ENCODE results near the gene CSTF3.

GRCh38 chr11:33197915-33198727 is 36.8 kb upstream of the CSTF3 start:
- TF ChIP-seq CTCF (conservative IDR thresholded peaks at IDR 0.05; ENCODE audit: low read depth, low read length) (no peak), POLR2A (IDR thresholded peaks at IDR 0.05; ENCODE audit: low read depth, low read length) (no peak), USF2 (IDR thresholded peaks at IDR 0.05; ENCODE audit: low read depth, low read length) (no peak), SMC3 (IDR thresholded peaks at IDR 0.05; ENCODE audit: low read depth, low read length) (no peak), RFX5 (IDR thresholded peaks at IDR 0.05; ENCODE audit: low read depth, low read length) (no peak), RAD21 (IDR thresholded peaks at IDR 0.05; ENCODE audit: low read length) (no peak)
